Measurements from ENCODE around the gene CGB7.
"Not testable (repeated sequence)": the region's sequence is repeated elsewhere in the genome, so short reads cannot be mapped to it uniquely, and the experiment has no call there.

Gene CGB7

DNA sequence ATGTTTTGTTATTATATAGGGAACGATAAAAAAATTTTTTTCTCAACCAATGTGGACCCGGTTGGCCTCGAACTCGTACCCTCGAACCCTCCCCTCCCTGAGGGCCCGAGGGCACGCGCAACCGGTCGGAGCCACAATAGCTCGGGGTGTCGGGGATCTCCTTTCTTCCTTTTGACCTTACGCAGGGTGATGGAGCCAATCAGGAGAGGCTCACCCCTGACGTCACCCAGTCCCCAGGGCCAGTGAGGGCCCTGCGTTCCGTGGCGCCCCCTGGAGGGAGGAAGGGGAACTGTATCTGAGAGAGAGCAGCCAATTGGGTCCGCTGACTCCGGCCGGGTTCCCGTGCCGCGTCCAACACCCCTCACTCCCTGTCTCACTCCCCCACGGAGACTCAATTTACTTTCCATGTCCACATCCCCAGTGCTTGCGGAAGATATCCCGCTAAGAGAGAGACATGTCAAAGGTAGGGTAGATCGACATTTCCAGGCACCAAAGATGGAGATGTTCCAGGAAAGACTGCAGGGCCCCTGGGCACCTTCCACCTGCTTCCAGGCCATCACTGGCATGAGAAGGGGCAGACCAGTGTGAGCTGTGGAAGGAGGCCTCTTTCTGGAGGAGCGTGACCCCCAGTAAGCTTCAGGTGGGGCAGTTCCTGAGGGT is 25.8 kb downstream of the CGB7 start, which contains the start of gene CGB2:
Gene CGB2 (plus strand): TSS at position 249 of the 660 bp plus-strand sequence. CDS start 206 bp downstream, at position 455.
- H3K4me3 ChIP-seq (ENCODE audit: low read depth, low read length); DNase-seq (ENCODE audit: low read depth): not testable (repeated sequence)
- TF ChIP-seq, protein P1, sequence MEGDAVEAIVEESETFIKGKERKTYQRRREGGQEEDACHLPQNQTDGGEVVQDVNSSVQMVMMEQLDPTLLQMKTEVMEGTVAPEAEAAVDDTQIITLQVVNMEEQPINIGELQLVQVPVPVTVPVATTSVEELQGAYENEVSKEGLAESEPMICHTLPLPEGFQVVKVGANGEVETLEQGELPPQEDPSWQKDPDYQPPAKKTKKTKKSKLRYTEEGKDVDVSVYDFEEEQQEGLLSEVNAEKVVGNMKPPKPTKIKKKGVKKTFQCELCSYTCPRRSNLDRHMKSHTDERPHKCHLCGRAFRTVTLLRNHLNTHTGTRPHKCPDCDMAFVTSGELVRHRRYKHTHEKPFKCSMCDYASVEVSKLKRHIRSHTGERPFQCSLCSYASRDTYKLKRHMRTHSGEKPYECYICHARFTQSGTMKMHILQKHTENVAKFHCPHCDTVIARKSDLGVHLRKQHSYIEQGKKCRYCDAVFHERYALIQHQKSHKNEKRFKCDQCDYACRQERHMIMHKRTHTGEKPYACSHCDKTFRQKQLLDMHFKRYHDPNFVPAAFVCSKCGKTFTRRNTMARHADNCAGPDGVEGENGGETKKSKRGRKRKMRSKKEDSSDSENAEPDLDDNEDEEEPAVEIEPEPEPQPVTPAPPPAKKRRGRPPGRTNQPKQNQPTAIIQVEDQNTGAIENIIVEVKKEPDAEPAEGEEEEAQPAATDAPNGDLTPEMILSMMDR (conservative IDR thresholded peaks at IDR 0.05; ENCODE audit: low read depth, low read length): peak; percentile 38

DNA sequence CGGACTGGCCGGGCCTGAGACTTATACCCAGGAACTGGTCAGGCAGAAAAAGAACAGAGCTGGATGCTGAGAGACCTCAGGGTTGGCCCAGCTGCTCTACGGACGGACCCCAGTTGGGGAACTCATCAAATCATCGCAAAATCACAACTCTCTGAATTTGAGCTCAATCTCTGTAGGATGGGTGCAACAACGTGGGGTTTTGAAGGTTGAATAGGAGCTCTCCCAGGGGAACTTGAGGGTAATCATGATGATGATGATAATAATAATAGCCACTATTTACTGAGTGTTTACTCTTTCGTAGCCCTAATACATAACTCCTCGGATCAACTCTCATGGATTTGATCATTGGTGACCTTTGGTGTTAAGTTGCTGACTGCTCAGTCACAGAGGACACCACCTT is 27.2 kb downstream of the CGB7 start:
- not testable (repeated sequence) for DNase-seq (ENCODE audit: low read depth); H3K4me3 ChIP-seq (ENCODE audit: low read depth, low read length)

DNA sequence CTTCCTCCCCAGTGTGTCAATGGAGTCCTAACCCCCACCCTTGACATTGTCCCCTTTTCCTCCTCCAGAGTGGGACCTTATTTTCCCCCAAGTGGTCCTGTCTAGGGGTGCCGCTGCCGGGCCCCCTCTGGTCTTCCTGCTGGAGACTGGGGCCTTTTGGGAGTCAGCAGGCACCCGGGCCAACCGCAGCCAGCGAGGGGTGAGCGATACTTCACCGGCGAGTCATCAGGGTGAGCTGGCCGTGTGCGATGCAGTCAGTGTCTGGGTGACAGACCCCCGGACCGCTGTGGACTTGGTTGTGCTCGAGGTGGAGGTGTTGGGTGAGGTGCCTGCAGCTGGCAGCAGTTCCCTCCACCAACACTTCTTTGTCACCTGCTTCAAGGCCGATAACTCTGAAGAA is 27.8 kb downstream of the CGB7 start:
- DNase-seq (ENCODE audit: low read depth); H3K4me3 ChIP-seq (ENCODE audit: low read depth, low read length): not testable (repeated sequence)

DNA sequence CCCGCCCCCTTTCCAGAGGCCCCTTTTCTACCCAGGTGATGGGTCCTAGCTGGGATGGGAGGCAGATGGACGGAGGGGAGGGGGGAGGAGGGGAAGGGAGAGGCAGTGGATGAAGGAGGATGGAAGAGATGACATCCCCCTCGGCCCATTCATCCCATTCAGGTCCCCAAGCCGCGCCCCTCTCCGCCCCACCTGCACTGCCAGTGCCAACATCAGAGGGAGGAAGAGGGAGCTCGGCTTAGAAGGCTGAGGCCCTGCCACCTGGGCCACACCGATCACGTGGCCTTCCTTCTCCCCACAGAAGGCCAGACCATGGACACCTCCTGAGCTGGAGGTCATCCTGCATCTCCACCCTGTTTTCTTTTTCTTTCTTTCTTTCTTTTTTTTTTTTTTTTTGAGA is 28.9 kb downstream of the CGB7 start:
- H3K4me3 ChIP-seq (ENCODE audit: low read depth, low read length); DNase-seq (ENCODE audit: low read depth): not testable (repeated sequence)

DNA sequence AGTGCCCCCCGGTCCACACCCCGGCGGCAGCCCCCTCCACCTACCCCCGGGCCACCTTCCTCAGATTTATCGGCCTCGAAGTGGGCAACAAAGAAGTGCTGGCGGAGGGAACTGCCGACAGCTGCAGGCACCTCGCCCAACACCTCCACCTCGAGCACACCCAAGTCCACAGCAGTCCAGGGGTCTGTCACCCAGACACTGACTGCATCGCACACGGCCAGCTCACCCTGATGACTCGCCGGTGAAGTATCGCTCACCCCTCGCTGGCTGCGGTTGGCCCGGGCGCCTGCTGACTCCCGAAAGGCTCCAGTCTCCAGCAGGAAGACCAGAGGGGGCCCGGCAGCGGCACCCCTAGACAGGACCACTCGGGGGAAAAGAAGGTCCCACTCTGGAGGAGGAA is 31.9 kb downstream of the CGB7 start:
- DNase-seq (ENCODE audit: low read depth): not testable (repeated sequence)

DNA sequence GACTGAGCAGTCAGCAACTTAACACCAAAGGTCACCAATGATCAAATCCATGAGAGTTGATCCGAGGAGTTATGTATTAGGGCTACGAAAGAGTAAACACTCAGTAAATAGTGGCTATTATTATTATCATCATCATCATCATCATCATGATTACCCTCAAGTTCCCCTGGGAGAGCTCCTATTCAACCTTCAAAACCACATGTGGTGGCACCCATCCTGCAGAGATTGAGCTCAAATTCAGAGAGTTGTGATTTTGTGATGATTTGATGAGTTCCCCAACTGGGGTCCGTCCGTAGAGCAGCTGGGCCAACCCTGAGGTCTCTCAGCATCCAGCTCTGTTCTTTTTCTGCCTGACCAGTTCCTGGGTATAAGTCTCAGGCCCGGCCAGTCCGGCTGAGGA is 32.5 kb downstream of the CGB7 start:
- H3K4me3 ChIP-seq (ENCODE audit: low read depth, low read length); DNase-seq (ENCODE audit: low read depth): not testable (repeated sequence)

More for the DNA sequence above, 31.9 kb downstream of the CGB7 start:
- H3K4me3 ChIP-seq (ENCODE audit: low read depth, low read length): not testable (repeated sequence)

DNA sequence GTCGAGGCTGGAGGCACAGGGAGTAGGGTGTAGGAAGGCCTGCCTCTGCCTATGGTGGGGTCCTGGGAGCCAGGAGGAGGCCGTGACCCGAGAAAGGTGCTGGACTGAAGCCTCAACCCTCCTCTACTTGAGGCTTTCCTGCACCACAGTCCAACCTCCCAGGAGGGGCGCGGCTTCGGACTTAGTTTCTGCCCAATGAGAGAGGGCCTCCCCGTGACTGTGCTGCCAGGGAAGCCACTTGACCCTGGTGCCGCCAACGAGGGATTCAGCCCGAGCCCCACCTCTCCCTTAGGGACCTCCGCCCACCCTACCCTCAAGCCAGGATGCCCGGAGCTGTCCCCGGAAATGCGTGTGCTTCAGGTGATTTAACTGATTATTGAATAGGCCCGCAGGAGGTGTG is 33.3 kb downstream of the CGB7 start, which contains the start of gene CGB3:
Gene CGB3 (minus strand): TSS at position 101 of the 400 bp plus-strand sequence. CDS start 362 bp downstream, outside the sequence.
- not testable (repeated sequence) for DNase-seq (ENCODE audit: low read depth); H3K4me3 ChIP-seq (ENCODE audit: low read depth, low read length)

DNA sequence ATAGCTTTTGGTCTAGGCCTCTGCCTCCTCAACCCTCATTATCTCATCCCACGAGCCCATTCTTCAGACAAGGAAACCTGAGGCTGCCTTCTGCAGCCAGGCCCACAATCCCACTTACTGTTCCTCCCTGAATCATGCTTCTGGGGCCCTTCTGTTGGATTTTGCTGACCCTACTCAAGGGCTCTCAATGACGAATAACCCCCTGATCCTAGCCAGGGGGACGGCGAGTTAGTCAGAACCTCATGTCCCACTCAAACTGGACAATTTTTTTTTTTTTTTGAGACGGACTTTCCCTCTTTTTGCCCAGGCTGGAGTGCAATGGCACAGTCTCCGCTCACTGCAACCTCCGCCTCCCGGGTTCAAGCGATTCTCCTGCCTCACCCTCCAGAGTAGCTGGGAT is 35.4 kb downstream of the CGB7 start:
- H3K4me3 ChIP-seq (ENCODE audit: low read depth, low read length): no peak overlapping the region
- TF ChIP-seq, protein P1 (conservative IDR thresholded peaks at IDR 0.05; ENCODE audit: low read depth, low read length): no peak
- DNase-seq (ENCODE audit: low read depth): no peak

DNA sequence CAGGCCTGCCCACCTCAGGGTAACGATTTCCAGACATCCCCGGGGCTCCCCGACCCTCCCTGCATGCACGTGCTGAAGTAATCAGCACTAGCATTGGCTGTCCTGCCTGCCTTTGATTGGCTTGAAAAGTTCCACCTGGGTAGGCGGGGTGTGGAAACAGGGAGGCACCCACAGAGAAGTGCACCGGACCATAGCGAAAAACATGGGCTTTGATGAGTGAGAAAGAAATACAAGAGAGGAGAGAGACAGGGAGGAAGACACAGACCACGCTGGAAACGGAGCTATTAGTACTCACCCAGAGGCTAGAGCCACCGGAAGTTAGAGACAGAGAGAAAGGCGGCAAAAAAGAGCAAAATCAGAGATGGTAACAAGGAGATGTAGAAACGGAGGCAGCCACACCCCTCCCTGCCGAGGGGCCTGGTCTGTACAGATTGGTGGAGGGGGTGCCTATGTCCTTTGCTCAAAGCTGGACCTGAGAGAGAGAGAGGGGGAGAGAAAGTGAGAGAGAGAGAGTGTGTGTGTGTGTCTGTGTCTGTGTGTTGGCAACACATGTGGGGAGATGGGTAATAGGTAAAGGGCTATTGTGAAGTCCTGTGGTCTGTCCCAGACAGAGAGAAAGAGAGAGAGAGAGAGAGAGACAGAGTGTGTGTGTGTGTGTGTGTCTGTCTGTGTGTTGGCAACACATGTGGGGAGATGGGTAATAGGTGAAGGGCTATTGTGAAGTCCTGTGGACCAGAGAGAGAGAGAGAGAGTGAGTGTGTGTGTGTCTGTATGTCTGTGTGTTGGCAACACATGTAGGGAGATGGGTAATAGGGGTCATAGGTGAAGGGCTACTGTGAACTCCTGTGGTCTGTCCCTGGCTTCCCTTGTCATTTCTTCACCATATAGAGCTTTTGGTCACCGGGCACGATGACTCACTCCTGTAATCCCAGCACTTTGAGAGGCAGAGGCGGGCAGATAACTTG is 36.3 kb downstream of the CGB7 start:
- TF ChIP-seq, protein P1 (conservative IDR thresholded peaks at IDR 0.05; ENCODE audit: low read depth, low read length): no peak
- DNase-seq (ENCODE audit: low read depth): peak; percentile 44
- no peak overlapping the region for H3K4me3 ChIP-seq (ENCODE audit: low read depth, low read length)

DNA sequence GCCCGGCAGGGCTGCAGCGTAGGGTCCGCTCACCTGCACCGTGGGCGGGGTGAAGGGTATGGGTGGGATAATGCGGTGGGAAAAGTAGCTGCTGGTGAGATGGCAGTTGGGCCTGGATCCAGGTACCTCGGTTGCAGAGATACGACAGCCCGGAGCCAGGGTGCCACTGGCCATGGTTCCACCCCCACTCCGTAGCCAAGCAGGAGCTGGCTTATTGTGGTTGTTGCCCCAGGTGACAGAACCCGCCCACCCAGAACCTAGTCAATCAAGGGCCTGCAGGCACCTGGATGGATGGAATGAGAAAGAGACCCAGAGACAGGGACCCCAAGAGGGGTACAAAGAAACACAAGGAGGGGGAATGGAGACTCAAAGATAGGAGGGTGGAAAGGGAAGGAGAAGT is 37.2 kb downstream of the CGB7 start:
- no peak for DNase-seq (ENCODE audit: low read depth)
- H3K4me3 ChIP-seq (ENCODE audit: low read depth, low read length): no peak overlapping the region
- TF ChIP-seq, protein P1 (conservative IDR thresholded peaks at IDR 0.05; ENCODE audit: low read depth, low read length): no peak
